IMR-90 (cell line): Measurements from ENCODE around the gene CFD.

Experiments used
- BHLHE40 ChIP-seq: fragments of 150-350 bp; IDR thresholded peaks from 2 replicates; pipeline ENCODE4 v1.6.1; 2016; ENCODE audit warnings: mild to moderate bottlenecking, low read depth, low read length
- CEBPB ChIP-seq: IDR thresholded peaks from 2 replicates; pipeline ENCODE4 v1.6.1; 2012; ENCODE audit warnings: low read depth, low read length, improper control_type of control experiment
- CHD1 ChIP-seq: IDR thresholded peaks from 2 replicates; pipeline ENCODE4 v1.6.1; 2012; ENCODE audit warnings: low read depth, low read length, improper control_type of control experiment
- POLR2A ChIP-seq: IDR thresholded peaks from 2 replicates; pipeline ENCODE4 v1.6.1; 2012; ENCODE audit warnings: mild to moderate bottlenecking, low read depth, low read length
- RFX5 ChIP-seq: IDR thresholded peaks from 2 replicates; pipeline ENCODE4 v1.8.0; 2012; ENCODE audit warnings: low read depth, mild to moderate bottlenecking, low read length, moderate library complexity
- SMC3 ChIP-seq: fragments of 150-350 bp; IDR thresholded peaks from 2 replicates; pipeline ENCODE4 v1.6.1; 2016; ENCODE audit warnings: low read depth, mild to moderate bottlenecking, antibody characterized with exemption, low read length, moderate library complexity
- TF ChIP-seq, protein P1 (sequence below): conservative IDR thresholded peaks from 2 replicates; pipeline ENCODE4 v1.5.1; 2012; ENCODE audit warnings: mild to moderate bottlenecking, low read depth, low read length, improper control_type of control experiment
- TF ChIP-seq, protein P2 (sequence below): fragments of 150-350 bp; IDR thresholded peaks from 2 replicates; pipeline ENCODE4 v1.6.1; 2017; ENCODE audit warnings: mild to moderate bottlenecking, antibody characterized with exemption, low read length, low read depth

DNA sequence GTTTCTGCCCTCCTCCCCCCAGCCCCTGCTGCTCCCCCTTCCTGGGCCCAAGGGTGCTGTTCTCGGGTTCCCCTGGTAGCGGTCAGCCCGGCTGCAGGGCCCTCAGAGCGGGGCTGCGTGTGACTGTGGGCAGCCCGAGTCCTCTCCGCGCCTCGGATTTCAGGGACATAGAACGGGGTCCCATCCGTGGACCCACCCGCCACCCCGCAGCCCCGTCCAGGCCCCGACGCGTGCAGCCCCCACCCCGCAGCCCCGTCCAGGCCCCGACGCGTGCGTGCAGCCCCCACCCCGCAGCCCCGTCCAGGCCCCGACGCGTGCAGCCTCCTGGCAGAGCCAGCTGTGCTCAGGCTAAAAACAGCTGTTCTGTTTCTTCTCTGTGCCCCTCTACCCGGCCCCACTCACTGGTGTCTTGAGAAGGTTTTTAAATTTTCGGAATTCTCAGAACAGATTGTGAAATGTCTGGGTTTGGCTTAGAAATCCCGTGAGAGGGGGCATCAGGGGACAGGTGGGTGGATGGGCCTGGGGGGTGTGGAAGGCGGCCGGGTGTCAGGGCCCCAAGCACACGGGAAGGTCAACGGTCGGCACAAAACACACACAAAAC, 24.2 kb upstream of the CFD start:
- TF ChIP-seq POLR2A = no peak
- TF ChIP-seq, protein P1, sequence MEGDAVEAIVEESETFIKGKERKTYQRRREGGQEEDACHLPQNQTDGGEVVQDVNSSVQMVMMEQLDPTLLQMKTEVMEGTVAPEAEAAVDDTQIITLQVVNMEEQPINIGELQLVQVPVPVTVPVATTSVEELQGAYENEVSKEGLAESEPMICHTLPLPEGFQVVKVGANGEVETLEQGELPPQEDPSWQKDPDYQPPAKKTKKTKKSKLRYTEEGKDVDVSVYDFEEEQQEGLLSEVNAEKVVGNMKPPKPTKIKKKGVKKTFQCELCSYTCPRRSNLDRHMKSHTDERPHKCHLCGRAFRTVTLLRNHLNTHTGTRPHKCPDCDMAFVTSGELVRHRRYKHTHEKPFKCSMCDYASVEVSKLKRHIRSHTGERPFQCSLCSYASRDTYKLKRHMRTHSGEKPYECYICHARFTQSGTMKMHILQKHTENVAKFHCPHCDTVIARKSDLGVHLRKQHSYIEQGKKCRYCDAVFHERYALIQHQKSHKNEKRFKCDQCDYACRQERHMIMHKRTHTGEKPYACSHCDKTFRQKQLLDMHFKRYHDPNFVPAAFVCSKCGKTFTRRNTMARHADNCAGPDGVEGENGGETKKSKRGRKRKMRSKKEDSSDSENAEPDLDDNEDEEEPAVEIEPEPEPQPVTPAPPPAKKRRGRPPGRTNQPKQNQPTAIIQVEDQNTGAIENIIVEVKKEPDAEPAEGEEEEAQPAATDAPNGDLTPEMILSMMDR = no peak
- TF ChIP-seq, protein P2, sequence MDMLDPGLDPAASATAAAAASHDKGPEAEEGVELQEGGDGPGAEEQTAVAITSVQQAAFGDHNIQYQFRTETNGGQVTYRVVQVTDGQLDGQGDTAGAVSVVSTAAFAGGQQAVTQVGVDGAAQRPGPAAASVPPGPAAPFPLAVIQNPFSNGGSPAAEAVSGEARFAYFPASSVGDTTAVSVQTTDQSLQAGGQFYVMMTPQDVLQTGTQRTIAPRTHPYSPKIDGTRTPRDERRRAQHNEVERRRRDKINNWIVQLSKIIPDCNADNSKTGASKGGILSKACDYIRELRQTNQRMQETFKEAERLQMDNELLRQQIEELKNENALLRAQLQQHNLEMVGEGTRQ = no peak
- no peak for TF ChIP-seq SMC3
- TF ChIP-seq BHLHE40 = no peak
- no peak for TF ChIP-seq CHD1
- TF ChIP-seq RFX5 = no peak
- TF ChIP-seq CEBPB = no peak
